GM23248 (cell line): ENCODE data around the gene MYLK3.

Source experiments
- EZH2 ChIP-seq: fragments of 200-600 bp; sonication (generic); IDR thresholded peaks from 2 replicates; pipeline ENCODE4 v1.6.1; 2018; ENCODE audit warnings: antibody characterized with exemption, mild to moderate bottlenecking; ENCODE audit not compliant: insufficient read depth, poor library complexity, severe bottlenecking
- EZH2phosphoT487 ChIP-seq: fragments of 200-600 bp; sonication (generic); IDR thresholded peaks from 2 replicates; pipeline ENCODE4 v1.6.1; 2018; ENCODE audit warnings: antibody characterized with exemption, moderate library complexity, mild to moderate bottlenecking, low read depth; ENCODE audit not compliant: insufficient read depth

GRCh38 chr16:46736695-46737094, 11.4 kb downstream of the MYLK3 start:
- TF ChIP-seq EZH2 (no peak), EZH2phosphoT487 (no peak)
